Skeletal muscle tissue (tissue), 4 donors: ENCODE data around the gene LONRF2. TPM values are rescaled to one million over a fixed set of nuclear protein-coding genes. Genes with fewer than 3 reads are reported as not detected.
A peak's percentile ranks its signal among the peaks of the same experiment; 100 is the strongest.

Experiments
- H3K27ac ChIP-seq: one replicate; pipeline ENCODE4 v1.7.0; 2013; ENCODE audit warnings: mild to moderate bottlenecking, low read depth, low read length, inconsistent platforms
- H3K27me3 ChIP-seq, 3 donors: one replicate each; pipeline ENCODE4 v1.7.0; 2013; ENCODE audit warnings: low read length in 3 of 3; ENCODE audit not compliant: control insufficient read depth in 3 of 3, insufficient read depth in 3 of 3
- H3K36me3 ChIP-seq, 3 donors: one replicate each; pipeline ENCODE4 v1.7.0; 2013; ENCODE audit warnings: low read length in 3 of 3; ENCODE audit not compliant: control insufficient read depth in 3 of 3, insufficient read depth in 3 of 3
- H3K4me1 ChIP-seq, 3 donors: one replicate each; pipeline ENCODE4 v1.7.0; 2013; ENCODE audit warnings: low read length in 3 of 3, mild to moderate bottlenecking in 3 of 3; ENCODE audit not compliant: control insufficient read depth in 3 of 3, insufficient read depth in 3 of 3
- H3K4me3 ChIP-seq, 3 donors: one replicate each; pipeline ENCODE4 v1.7.0; 2013; ENCODE audit warnings: low read length in 3 of 3
- H3K9ac ChIP-seq, 3 donors: one replicate each; pipeline ENCODE4 v1.7.0; 2013; ENCODE audit warnings: low read length in 3 of 3, mild to moderate bottlenecking in 3 of 3, moderate library complexity in 2 of 3, low read depth in 1 of 3
- H3K9me3 ChIP-seq, 3 donors: one replicate each; pipeline ENCODE4 v1.7.0; 2013; ENCODE audit warnings: low read length in 3 of 3; ENCODE audit not compliant: control insufficient read depth in 3 of 3
- total RNA-seq: library from RNA; depleted of rRNA; stranded (reverse); fragments of >200 nt; gene quantifications from one replicate; pipeline ENCODE4 v1.2.3, GENCODE V29; 2014
- donor health status: Osteomylitis.

Gene LONRF2
- total RNA-seq, 1 donor from 2014 or later: 1.0 TPM

GRCh38 chr2:100269889-100270288 is 52.4 kb downstream of the LONRF2 start:
- Histone ChIP-seq H3K27ac (no peak overlapping the region), H3K4me1 (peaks cover 0 to 3% (median 0%) of the 10 kb centered on the region in 3 donors), H3K9me3 (no peaks in the 10 kb centered on the region), H3K9ac (no peak overlapping the region), H3K4me3 (no peak overlapping the region), H3K27me3 (no peaks in the 10 kb centered on the region), H3K36me3 (peaks cover 0 to 5% (median 0%) of the 10 kb centered on the region in 3 donors)

GRCh38 chr2:100268986-100269385 is 53.3 kb downstream of the LONRF2 start:
- Histone ChIP-seq H3K9me3 (no peaks in the 10 kb centered on the region), H3K4me3 (no peak overlapping the region), H3K27ac (no peak overlapping the region), H3K36me3 (peaks cover 0 to 2% (median 0%) of the 10 kb centered on the region in 3 donors), H3K9ac (no peak overlapping the region), H3K27me3 (no peaks in the 10 kb centered on the region), H3K4me1 (peaks cover 0 to 3% (median 0%) of the 10 kb centered on the region in 3 donors)

GRCh38 chr2:100267751-100268150 is 54.5 kb downstream of the LONRF2 start:
- Histone ChIP-seq H3K4me1 (peaks cover 0 to under 1% (median 0%) of the 10 kb centered on the region in 3 donors), H3K27me3 (no peaks in the 10 kb centered on the region), H3K4me3 (no peak overlapping the region), H3K36me3 (peaks cover 0 to 2% (median 0%) of the 10 kb centered on the region in 3 donors), H3K9ac (no peak overlapping the region), H3K9me3 (no peaks in the 10 kb centered on the region), H3K27ac (no peak overlapping the region)

- peaks cover 0 to 3% (median 0%) of the 10 kb centered on the region in 3 donors for H3K4me1 ChIP-seq
- H3K27me3 ChIP-seq: no peaks in the 10 kb centered on the region
- no peak overlapping the region for H3K4me3 ChIP-seq
- H3K27ac ChIP-seq: no peak overlapping the region
- H3K36me3 ChIP-seq: peaks cover 0 to 2% (median 0%) of the 10 kb centered on the region in 3 donors
- H3K9me3 ChIP-seq: no peaks in the 10 kb centered on the region
- H3K9ac ChIP-seq: no peak overlapping the region
Measured at GRCh38 chr2:100266126-100266525, 56.2 kb downstream of the LONRF2 start.

- peaks cover 0 to 3% (median 0%) of the 10 kb centered on the region in 3 donors for H3K4me1 ChIP-seq
- no peaks in the 10 kb centered on the region for H3K36me3 ChIP-seq
- no peaks in the 10 kb centered on the region for H3K9me3 ChIP-seq
- no peak overlapping the region for H3K4me3 ChIP-seq
- no peak overlapping the region for H3K27ac ChIP-seq
- no peak overlapping the region for H3K9ac ChIP-seq
- no peaks in the 10 kb centered on the region for H3K27me3 ChIP-seq
Measured at GRCh38 chr2:100265226-100265625, 57.1 kb downstream of the LONRF2 start.

GRCh38 chr2:100264651-100265050 is 57.6 kb downstream of the LONRF2 start:
- H3K27ac ChIP-seq: no peak overlapping the region
- H3K27me3 ChIP-seq: no peaks in the 10 kb centered on the region

GRCh38 chr2:100264121-100264520 is 58.2 kb downstream of the LONRF2 start:
- no peaks in the 10 kb centered on the region for H3K9me3 ChIP-seq
- H3K9ac ChIP-seq: no peak overlapping the region
- H3K36me3 ChIP-seq: no peaks in the 10 kb centered on the region
- no peaks in the 10 kb centered on the region for H3K27me3 ChIP-seq
- H3K27ac ChIP-seq: no peak overlapping the region
- no peak overlapping the region for H3K4me3 ChIP-seq
- peaks cover 0 to 3% (median 0%) of the 10 kb centered on the region in 3 donors for H3K4me1 ChIP-seq

More at GRCh38 chr2:100264651-100265050, 57.6 kb downstream of the LONRF2 start:
- H3K9ac ChIP-seq: no peak overlapping the region
- peaks cover 0 to 3% (median 0%) of the 10 kb centered on the region in 3 donors for H3K4me1 ChIP-seq
- no peaks in the 10 kb centered on the region for H3K9me3 ChIP-seq
- H3K36me3 ChIP-seq: no peaks in the 10 kb centered on the region
- no peak overlapping the region for H3K4me3 ChIP-seq

GRCh38 chr2:100262555-100263320 is 59.6 kb downstream of the LONRF2 start:
- H3K4me3 ChIP-seq: peak overlapping the region in 1 of 3 donors; percentile 13
- no peaks in the 10 kb centered on the region for H3K9me3 ChIP-seq
- peaks cover 0 to 3% (median 0%) of the 10 kb centered on the region in 3 donors for H3K4me1 ChIP-seq
- no peaks in the 10 kb centered on the region for H3K36me3 ChIP-seq
- H3K27ac ChIP-seq: no peak overlapping the region
- H3K27me3 ChIP-seq: no peaks in the 10 kb centered on the region
- H3K9ac ChIP-seq: no peak overlapping the region

- Histone ChIP-seq H3K27ac (no peak overlapping the region), H3K36me3 (no peaks in the 10 kb centered on the region), H3K9me3 (no peaks in the 10 kb centered on the region), H3K4me3 (no peak overlapping the region), H3K27me3 (no peaks in the 10 kb centered on the region), H3K9ac (no peak overlapping the region), H3K4me1 (peaks cover 0 to 3% (median 0%) of the 10 kb centered on the region in 3 donors)
Measured at GRCh38 chr2:100262046-100262445, 60.3 kb downstream of the LONRF2 start.
